ENCODE data around the gene LDB2. TPM values are rescaled to one million over a fixed set of nuclear protein-coding genes. Genes with fewer than 3 reads are reported as not detected.
A peak's percentile ranks its signal among the peaks of the same experiment; 100 is the strongest.
"Not testable (repeated sequence)": the region's sequence is repeated elsewhere in the genome, so short reads cannot be mapped to it uniquely, and the experiment has no call there.

The LDB2 gene
- total RNA-seq = under 0.01 TPM

DNA sequence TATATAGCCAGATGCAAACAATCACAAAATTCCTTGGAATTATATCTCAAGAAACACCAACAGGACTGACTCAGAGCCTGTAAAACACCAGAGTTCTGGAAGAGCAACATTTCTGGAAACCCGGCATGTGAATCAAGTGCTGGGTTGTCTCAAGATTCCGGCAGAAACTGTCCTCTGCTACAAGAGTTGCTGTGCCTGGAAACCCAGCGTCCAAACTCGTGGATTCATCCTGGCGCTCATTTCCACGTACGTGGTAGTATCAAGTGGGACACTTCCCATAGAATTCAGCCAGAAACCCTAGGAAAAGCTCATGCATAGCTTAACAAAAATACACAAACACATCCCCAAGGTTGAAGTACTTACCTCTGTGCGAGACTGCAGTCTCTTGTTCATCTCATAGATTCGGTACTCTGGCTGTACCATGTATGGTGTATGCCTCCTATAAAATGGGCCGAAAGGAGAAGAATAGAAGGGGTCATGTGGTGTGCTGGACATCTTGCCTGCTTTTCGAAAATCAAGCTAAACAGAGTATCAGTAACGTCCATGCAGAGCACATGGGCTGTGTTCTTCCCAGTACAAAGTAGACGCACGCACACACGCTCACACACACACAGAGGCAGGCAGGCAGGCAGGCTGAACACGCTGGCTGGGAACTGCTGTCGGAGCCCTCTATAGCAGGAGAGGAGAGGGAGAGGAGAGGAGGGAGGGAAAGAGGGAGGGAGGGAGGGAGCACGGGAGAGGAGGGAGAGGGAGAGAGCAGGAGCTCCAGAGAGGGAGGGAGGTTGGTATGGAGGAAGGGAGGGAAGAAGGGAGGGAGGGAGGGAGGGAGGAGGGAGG, at the start of gene LDB2:
Gene LDB2, minus strand, starts transcription at position 655 of the 837 bp plus-strand sequence.
- DNase-seq (ENCODE audit: low read depth in 2 of 3, low spot score in 2 of 3) = peak in 1 of 3 donors; percentile 26

DNA sequence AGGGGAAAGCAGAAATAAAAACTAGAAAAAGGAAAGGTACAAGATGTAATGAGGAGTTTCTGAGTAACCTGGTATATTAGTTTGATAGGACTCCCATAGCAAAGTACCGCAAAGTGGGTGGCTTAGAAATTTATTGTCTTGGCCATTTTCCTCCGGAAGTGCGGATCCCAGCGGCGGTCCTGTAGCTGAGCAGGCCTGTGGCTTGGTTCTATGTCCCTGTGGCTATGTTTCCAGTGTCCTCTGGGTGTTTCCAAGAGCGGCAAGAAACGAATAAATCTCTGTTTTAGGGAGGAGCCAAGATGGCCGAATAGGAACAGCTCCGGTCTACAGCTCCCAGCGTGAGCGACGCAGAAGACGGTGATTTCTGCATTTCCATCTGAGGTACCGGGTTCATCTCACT, 44.0 kb upstream of the LDB2 start:
- DNase-seq (ENCODE audit: low read depth in 2 of 3, low spot score in 2 of 3) = no peak

DNA sequence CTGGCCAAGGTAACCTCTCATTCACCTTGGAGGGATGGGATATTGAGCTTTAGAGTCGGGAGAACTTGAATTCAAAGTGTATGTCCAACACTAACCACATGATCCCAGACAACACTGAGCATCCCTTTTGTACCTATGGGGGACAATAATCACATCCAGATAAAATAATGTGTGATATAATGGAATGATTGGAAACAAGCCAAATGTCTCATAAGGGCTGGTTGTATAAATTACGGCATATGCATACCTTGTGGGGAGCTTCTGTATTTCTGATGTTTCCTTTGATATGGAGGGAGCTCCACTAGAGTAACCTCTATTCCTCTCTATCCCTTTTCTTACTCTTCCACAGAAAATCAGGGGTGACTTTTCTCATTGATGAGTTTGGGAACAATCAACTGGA, 40.7 kb upstream of the LDB2 start:
- DNase-seq (ENCODE audit: low read depth in 2 of 3, low spot score in 2 of 3) = no peak

DNA sequence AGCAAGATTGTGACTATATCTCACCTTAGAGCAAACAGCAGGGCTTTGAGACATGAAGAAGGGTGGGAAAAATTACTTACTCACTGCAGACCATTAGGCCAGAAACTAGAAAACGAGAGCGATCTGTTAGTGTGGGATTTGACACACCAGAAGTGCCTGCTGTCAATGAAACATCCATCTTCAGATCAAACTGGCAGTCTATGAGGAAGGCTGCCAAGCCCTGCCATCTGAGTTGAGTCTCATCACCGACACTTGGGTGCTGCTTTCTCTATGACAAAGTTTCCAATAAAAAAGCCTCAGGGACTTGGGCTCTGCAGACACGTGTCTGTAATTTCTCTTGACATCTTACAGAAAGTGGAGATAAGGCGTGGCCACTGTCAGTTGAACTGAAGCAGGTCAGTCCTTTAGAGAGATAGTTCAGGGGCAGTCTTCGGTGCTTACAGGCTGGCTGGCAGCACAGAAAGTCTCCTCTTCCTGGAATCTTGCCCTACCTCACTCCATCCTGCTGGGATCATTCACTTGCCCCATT, 40.1 kb upstream of the LDB2 start:
- DNase-seq (ENCODE audit: low read depth in 2 of 3, low spot score in 2 of 3) = no peak

DNA sequence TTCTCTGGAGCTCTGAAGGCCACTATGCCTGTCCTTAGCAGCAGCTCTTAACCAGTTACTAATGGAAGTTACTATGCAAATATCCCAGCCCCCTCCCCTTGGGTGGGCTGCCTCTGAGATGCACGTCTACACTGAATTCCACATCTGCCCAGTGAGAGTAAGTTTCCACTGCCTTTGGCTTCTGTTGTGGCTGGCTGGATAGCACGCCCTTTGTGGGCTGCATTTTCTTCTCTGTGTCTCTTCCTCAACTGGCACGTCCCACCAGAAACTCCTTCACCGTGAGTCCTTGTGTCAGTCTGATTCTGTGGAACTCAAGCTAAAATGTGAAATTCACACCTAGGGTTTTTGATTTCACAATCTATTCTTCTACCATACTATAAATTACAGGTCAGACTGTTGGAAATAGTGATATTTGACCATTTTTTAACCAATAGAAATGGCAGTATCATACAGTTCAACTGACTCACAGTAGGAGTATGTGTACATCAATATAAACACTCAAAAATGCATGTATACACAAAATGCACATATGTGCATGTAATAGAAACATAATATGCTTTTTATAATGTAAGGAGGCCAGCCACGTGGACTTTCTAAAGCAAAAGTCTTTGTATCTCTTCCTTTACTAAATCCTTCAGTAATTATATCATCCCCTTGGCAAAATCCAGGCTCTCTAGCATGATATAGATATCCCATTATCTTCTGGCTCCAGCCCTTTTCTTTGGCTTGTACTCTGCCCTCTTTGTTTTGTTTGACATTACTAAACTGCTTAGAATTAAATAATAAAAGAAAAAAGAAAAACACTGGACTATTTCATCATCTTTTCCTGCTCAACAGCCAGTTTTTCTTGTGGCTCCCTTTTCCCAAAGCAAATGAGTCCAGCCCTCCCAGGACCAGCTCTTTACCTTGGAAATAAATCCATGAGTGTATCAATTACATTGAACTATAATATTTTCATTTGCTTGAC, 33.2 kb upstream of the LDB2 start:
- no peak for DNase-seq (ENCODE audit: low read depth in 2 of 3, low spot score in 2 of 3)

DNA sequence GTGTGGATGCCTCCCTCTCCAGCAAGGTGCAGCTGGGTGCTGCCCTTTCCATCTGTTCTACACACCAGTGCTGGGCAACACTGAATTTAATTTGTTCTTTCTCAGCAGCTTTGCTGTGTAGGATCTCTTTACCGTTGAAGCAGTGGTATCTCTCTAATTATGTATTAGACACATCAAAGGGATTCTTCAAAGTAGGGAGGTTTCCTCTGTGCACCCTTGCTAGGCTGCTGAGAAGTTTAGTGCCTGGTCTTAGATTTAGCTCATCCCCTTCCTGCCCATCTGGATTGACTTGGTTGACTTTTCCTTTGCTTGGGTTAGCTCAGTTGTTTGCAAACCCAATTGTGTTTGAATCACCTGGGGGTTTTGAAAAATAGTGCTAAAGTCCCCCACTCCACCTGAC, 27.8 kb upstream of the LDB2 start:
- DNase-seq (ENCODE audit: low read depth in 2 of 3, low spot score in 2 of 3) = no peak

DNA sequence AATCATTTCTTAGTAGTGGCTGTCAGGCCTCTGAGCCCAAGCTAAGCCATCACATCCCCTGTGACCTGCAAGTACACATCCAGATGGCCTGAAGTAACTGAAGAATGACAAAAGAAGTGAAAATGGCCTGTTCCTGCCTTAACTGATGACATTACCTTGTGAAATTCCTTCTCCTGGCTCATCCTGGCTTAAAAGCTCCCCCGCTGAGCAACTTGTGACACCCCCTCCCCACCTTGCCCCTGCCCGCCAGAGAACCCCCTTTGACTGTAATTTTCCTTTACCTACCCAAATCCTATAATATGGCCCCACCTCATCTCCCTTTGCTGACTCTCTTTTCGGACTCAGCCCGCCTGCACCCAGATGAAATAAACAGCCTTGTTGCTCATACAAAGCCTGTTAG, 20.3 kb upstream of the LDB2 start:
- DNase-seq (ENCODE audit: low read depth in 2 of 3, low spot score in 2 of 3) = not testable (repeated sequence)

DNA sequence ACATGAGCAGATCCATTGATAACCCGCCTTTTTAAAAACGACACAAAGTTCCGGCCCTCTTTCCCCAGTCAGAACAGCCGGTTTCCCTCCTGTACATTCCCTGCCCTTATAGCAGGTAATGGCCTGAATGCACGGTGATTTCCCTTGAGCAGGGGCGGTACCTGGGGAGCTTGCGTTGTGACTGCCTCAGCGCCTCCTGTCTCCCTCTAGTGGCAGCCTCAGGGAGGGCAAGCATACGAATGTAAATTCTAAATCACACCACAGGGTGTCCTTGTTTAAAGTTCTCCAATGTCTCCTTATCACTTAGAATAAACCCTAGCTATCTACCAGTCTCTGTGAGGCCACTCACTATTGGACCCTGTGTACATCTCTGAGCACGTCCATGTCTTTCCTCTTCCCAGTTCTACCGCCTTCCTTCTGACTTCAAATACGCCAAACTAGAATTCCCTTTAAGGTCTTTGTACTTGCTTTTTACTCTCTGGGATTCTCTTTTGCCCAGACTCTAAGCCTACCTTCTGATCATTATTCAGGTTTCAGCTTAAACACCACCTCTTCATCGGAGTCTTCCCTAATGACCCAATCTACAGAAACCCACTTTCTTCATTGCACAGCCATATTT, 18.4 kb upstream of the LDB2 start:
- DNase-seq (ENCODE audit: low read depth in 2 of 3, low spot score in 2 of 3) = peak; percentile 11 to 78 (median 67)

DNA sequence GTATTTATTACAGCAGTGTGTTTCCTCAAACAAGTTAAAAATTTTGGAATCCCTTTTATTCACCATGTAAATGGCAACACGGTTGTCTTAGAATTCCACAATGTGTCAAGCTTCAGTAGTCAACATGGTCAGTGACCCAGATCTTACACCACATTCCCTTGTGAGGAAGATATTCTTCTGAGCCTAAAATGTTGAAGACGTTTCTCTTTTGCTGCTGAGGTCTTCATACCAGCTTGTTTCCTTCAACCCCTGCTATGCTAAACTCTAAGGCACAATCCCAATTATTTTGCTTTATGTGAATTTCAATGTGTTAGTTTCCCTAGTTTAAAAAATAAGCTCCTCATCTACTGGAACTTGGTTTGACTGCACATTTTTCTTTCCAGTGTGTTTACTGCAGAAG, 17.6 kb upstream of the LDB2 start:
- no peak for DNase-seq (ENCODE audit: low read depth in 2 of 3, low spot score in 2 of 3)

DNA sequence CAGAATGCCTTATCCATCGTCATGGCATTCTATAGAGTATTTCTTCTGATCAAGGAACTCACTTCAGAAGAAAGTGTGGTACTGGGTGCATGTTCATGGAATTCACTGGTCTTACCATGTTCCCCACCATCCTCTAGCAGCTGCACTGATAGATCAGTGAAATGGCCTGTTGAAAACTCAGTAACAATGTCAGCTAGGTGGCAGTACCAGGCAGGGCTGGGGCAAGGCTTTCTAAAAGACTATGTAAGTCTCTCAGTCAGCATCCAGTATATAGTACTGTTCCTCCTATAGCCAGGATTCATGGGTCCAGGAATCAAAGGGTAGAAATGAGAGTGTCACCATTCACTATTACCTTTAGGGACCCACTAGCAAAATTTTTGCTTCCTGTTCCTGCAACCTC, 15.8 kb upstream of the LDB2 start:
- DNase-seq (ENCODE audit: low read depth in 2 of 3, low spot score in 2 of 3) = no peak

DNA sequence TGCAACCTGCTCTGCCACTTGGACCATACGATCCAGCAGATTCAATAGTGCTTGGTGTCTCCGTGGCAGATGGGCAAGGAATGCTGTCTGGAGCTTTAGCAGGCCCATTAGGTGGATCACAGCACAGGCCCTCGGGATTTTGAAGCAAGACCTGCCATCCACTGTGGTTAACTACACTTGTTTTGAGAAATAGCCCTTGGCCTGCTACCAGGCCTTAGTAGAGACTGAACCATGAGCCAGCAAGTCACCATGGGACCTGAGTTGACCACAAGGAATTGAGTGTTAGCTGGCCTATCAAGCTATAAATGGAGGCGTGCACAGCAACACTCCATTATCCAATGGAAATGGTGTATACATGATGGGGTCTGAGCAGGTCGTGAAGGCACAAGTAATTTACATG, 14.5 kb upstream of the LDB2 start:
- no peak for DNase-seq (ENCODE audit: low read depth in 2 of 3, low spot score in 2 of 3)

DNA sequence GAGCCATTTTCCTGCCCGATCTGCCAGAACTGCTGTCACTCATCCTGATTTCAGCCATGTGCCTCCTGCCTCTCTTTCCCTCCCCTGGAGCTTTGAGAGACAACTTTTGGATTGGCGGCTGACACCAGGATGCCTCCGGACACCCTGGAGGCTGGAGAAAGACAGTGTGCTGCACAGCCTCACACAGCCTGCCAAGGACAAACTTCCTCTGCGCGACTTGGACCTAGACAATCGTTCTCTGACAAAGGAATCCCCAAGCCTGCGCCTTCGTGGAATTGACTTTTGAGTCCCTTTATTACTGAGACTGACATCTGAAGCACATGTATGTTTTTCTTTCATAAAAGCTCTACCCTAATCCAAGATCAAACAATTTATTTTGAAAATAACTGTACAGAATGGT, 10.8 kb upstream of the LDB2 start:
- no peak for DNase-seq (ENCODE audit: low read depth in 2 of 3, low spot score in 2 of 3)

DNA sequence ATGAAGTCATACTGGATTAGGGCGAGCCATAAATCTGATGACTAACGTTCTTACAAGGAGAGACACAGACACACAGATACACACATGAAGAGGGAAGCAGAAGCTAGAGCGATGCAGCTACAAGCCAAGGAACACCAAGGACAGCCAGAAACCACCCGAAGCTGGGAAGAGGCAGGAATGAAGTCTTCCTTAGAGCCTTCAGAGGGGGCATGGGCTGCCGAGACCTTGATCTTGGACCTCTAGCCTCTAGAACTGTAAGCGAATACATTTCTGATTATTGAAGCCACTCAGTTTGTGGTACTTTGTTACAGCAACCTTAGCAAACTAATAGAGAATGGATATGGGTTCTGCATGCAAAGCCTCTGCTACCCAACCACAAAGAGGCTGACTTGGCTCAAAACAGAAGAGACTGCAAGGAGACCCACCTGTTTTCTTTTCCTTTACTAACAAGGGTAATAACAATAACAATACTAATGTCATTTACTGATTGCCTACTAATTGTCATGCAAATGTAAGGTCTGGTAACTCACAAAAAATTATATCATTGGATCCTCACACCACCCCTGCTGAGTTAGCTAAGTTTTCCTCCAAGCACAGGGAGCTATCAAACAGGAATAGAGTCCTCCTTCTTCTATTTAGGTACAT, 10.1 kb upstream of the LDB2 start:
- DNase-seq (ENCODE audit: low read depth in 2 of 3, low spot score in 2 of 3) = no peak

DNA sequence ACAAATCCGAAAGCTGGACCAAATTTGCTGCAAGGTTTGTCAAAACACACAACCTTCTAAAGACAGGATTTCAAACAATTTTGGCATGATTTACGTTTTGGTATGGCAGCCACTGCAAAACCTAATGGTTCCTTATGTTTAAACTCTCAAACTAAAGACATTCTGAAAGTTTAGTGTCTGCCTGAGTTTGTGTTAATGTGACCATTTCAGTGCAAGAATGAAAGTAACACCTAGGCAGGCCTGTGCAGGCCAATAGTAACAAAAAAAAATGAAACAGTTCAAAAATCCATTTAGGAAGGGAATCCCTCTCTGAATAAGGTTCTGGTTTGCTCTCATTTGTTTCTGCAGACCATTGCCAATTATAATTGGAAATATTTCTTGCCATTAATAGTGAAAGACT, 1.9 kb upstream of the LDB2 start:
- no peak for DNase-seq (ENCODE audit: low read depth in 2 of 3, low spot score in 2 of 3)

DNA sequence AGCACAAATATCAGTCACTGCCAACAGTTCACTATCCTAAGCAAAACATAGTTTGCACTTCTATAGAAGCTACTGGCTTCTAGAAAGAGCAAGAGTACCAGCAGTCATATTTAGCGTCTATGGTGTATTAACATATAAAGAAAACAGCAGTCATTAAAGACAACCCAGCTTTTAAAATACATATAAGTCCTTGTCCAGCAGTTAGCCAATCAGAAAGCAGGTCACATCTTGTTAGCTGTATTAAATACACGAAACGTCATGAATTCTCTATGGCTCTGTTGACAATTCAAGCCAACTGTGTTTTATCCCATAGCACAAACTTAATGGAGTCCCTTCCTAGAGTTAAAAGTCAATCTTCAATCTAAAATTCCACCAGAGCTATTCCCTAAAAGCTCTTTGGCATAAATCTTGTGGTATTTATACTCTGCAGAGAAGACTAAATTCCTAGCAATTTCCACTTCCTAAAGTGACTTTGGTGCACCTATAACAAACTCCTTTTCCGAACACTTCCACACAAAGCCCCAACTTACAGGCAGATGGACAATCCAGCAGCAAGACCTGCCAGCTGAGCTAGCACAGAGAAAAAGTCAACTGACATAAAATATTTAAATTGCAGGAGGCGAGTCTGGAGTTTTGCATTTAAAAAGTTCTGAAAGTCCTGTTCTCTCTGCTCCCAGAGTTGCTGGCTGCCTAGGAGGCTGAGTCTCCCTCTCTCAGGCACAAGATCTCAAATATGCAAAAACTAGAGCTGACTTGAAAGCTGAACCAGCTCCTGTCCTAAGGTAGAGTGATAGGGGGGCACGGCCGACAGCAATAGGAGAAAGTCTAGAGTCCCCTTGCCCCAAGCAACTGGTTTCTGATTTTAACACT, 1.3 kb downstream of the LDB2 start:
- no peak for DNase-seq (ENCODE audit: low read depth in 2 of 3, low spot score in 2 of 3)

DNA sequence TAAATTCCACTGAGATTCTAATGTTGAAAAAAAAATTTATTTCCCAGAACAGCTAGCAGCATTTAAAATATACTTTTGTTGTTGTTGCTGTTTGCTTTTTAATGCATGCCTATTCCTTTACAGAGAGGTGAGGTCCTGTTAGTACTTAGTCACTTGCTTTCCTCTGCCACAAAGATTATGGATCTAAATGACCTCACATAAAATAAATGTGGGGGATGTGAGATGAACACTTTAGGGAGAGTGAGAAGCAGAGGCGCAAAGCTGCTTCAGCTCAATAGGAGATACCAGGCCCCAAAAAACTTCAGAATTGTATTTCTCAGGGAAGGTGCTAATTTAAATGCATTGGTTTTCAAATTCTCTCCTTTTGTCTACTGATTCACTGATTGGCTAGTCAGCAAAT, 4.0 kb downstream of the LDB2 start:
- no peak for DNase-seq (ENCODE audit: low read depth in 2 of 3, low spot score in 2 of 3)

DNA sequence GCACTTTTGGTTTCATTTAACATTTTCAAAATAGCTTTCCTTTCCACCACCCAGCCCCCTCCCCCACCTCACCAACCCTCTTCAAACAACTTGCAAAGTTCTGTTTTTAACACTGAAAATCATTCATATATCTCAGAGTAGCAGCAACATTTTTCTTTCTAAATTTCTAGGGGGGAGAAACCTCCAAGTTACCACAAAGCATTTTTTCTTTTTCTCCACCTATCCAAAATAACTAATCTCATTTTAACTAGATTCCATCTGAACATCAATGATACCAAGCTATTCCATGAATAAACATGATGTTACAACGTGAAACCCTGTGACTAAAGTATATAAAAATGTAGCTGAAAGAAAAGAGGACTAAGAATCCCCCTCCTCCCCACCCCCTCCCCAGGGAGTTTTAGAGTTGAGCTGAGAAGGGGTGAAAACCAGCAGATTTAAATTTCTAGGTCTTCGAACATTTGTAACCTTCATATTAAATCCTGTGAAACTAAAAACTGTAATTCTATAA, 5.2 kb downstream of the LDB2 start:
- DNase-seq (ENCODE audit: low read depth in 2 of 3, low spot score in 2 of 3) = peak in 2 of 3 donors; percentile 9 to 21

DNA sequence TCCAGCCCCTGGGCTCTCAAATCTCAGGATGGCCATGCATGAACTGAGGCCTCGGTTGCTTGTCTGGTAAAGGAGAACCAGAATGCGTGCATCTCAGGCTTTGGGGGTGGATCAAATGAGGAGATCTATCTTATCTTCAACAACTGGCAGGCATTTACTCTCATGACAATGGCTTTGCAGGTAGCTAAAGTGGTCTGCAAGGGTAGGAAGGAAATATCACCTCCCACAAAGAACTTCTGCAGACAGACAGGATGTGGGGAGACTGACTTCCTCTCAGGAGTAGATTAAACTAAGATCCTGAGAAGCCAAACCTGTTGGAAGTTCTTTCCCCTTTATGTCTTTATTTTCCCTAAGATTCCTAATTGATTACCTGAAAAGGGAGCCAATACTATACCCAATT, 7.8 kb downstream of the LDB2 start:
- no peak for DNase-seq (ENCODE audit: low read depth in 2 of 3, low spot score in 2 of 3)

DNA sequence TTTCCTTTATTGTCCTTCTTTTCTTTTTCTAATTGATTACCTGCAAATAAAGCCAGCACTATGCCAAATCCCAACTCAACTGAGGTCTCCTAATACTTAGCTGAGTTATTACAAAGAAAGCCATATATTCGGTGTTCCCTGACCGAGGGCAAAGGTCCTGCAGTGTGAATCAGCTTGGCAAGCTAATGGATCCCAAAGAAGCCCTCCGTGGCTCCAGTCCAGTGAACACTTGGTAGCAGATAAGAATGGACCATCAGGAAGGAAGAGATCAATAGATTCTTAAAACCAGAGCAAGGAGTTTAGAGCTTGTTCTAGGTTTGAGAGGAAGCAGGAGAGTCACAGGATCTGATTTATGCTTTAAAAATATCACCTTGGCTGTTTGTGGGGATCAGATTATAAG, 8.5 kb downstream of the LDB2 start:
- no peak for DNase-seq (ENCODE audit: low read depth in 2 of 3, low spot score in 2 of 3)
